Measurements from ENCODE around the gene PRKCQ.

The PRKCQ gene

GRCh38 chr10:6576326-6576725, 3.8 kb downstream of the PRKCQ start:
- DNase-seq (ENCODE audit: low read depth in 1 of 2, low spot score in 1 of 2) = no peak
- in situ Hi-C loops (cut with HindIII; ENCODE audit: low pct_unique_long_range_greater_than_20kb, low sequenced_read_pairs) = no loop called here
- no peak for TF ChIP-seq JUND (IDR thresholded peaks at IDR 0.05; ENCODE audit: low read depth)

GRCh38 chr10:6574664-6575176, 5.4 kb downstream of the PRKCQ start:
- no peak for DNase-seq (ENCODE audit: low read depth in 1 of 2, low spot score in 1 of 2)
- no peak for TF ChIP-seq JUND (IDR thresholded peaks at IDR 0.05; ENCODE audit: low read depth)
- in situ Hi-C loops (cut with HindIII; ENCODE audit: low pct_unique_long_range_greater_than_20kb, low sequenced_read_pairs) = no loop called here

DNA sequence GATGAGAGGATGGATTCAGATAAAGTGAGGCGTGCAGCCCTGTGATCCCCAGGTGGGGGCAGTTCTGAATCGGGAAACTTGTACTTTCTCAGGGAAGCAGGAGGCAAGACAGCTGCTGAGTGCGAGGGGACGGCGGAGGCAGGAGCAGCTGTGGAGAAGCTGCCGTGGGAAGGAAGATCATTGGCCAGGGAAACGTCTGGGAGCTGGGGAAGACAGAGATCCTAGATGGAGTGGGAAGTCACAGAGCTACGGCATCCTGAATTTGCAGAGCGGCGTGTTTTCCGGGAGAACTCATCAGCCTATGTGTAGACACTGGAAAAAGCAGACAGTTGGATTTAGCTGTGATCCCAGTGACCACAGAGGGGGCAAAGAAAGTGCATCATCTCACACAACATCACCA, 9.2 kb downstream of the PRKCQ start:
- DNase-seq (ENCODE audit: low read depth in 1 of 2, low spot score in 1 of 2) = no peak
- in situ Hi-C loops (cut with HindIII; ENCODE audit: low pct_unique_long_range_greater_than_20kb, low sequenced_read_pairs) = no loop called here
- no peak for TF ChIP-seq JUND (IDR thresholded peaks at IDR 0.05; ENCODE audit: low read depth)

DNA sequence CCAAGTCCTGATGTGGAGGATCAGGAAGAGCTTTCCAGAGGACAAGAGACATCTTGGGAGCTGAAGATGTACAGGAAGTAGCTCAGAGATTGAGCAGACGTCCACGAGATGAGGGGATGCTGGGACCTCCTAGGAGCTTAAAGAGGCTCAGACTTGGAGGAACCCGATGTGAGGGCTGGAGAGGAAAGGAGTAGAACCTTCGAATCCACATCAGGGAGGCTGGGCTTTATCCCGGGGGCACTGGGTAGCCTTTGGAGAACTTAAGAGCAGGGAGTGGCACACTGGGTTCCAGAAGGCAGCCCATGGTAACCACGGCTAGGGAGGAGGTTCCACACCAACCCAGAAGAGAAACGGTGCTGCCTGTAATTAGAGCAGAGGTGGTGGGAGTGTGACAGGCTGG, 10.8 kb downstream of the PRKCQ start:
- in situ Hi-C loops (cut with HindIII; ENCODE audit: low pct_unique_long_range_greater_than_20kb, low sequenced_read_pairs) = no loop called here
- no peak for DNase-seq (ENCODE audit: low read depth in 1 of 2, low spot score in 1 of 2)
- TF ChIP-seq JUND (IDR thresholded peaks at IDR 0.05; ENCODE audit: low read depth) = no peak

DNA sequence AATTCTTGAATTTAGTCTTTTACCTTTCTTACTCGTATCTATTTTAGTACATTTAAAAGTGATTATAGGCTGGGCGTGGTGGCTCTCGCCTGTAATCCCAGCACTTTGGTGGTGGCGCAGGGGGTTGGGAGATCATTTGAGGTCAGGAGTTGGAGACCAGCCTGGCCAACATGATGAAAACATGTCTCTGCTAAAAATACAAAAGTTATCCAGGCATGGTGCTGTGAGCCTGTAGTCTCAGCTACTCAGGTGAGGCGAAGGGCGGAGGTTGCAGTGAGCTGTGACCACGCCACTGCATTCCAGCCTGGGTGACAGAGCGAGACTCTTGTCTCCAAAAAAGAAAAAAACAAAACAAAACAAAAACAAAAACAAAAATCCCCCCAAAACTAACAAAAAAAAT, 12.2 kb downstream of the PRKCQ start:
- in situ Hi-C loops (cut with HindIII; ENCODE audit: low pct_unique_long_range_greater_than_20kb, low sequenced_read_pairs) = no loop called here
- TF ChIP-seq JUND (IDR thresholded peaks at IDR 0.05; ENCODE audit: low read depth) = no peak
- DNase-seq (ENCODE audit: low read depth in 1 of 2, low spot score in 1 of 2) = no peak

DNA sequence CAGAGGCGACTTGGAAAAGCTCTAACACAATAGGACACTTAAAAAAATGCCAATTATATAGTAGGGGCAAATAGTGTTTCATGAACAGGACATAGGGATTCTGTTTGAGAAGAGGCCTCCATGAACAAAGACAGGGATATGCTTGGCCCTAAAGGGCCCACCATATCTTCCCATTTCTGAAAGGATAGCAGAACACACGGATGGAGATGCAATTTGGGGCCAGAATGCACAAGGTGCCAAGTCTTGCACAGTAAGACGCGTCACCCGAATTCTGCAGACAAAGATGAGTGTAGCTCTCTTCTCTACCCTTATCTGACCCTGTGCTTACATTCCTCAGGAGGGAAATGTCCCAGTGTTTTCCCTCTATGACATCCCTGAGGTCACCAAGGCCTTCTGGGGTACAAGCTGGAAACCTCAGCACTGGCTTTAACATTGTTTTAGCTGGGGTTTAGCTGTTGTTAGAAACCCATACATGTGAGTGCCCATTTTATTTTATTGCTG, 12.8 kb downstream of the PRKCQ start:
- TF ChIP-seq JUND (IDR thresholded peaks at IDR 0.05; ENCODE audit: low read depth) = no peak
- no peak for DNase-seq (ENCODE audit: low read depth in 1 of 2, low spot score in 1 of 2)
- in situ Hi-C loops (cut with HindIII; ENCODE audit: low pct_unique_long_range_greater_than_20kb, low sequenced_read_pairs) = no loop called here

- no peak for TF ChIP-seq JUND (IDR thresholded peaks at IDR 0.05; ENCODE audit: low read depth)
- in situ Hi-C loops (cut with HindIII; ENCODE audit: low pct_unique_long_range_greater_than_20kb, low sequenced_read_pairs) = no loop called here
- DNase-seq (ENCODE audit: low read depth in 1 of 2, low spot score in 1 of 2) = no peak
Measured at GRCh38 chr10:6565588-6565987, 14.5 kb downstream of the PRKCQ start.

DNA sequence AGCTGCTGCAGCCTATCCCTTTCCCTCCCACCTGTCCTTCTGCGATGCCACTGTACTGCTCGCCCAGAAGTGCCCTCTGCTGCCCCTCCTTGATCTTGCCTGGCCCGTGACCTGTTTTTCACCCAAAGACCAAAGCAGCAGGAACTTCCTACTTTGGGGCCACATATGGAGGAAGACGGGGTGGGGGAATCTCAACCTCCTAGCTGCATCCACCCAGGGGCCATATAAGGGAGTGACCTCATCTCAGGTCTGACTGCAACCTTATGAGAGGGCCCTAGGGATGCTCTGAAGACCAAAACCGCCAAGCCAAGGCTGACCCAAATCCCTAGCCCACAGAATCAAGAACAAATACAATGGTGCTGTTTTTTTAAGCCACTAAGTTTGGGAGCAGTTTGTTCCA, 15.7 kb downstream of the PRKCQ start:
- in situ Hi-C loops (cut with HindIII; ENCODE audit: low pct_unique_long_range_greater_than_20kb, low sequenced_read_pairs) = no loop called here
- no peak for DNase-seq (ENCODE audit: low read depth in 1 of 2, low spot score in 1 of 2)
- TF ChIP-seq JUND (IDR thresholded peaks at IDR 0.05; ENCODE audit: low read depth) = no peak

DNA sequence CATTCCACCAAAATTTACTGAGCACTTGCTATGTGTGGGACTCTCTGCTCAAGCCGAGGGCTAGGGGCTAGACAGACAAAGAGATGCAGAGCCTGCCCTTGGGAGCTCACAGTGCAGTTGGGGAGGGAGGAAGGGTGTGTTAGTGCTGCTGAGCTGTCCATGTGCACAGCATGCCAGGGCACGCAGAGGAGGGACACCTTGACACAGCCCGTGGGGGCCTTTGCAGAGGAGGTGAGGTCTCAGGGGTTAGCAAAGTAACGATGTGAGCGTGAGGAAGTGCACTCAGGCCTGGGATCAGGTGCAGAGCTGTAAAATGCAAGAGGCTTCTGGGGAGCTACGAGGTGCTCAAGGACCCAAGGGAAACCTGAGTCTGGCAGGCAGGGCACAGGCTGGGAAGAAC, 16.3 kb downstream of the PRKCQ start:
- no peak for TF ChIP-seq JUND (IDR thresholded peaks at IDR 0.05; ENCODE audit: low read depth)
- in situ Hi-C loops (cut with HindIII; ENCODE audit: low pct_unique_long_range_greater_than_20kb, low sequenced_read_pairs) = no loop called here
- DNase-seq (ENCODE audit: low read depth in 1 of 2, low spot score in 1 of 2) = no peak

DNA sequence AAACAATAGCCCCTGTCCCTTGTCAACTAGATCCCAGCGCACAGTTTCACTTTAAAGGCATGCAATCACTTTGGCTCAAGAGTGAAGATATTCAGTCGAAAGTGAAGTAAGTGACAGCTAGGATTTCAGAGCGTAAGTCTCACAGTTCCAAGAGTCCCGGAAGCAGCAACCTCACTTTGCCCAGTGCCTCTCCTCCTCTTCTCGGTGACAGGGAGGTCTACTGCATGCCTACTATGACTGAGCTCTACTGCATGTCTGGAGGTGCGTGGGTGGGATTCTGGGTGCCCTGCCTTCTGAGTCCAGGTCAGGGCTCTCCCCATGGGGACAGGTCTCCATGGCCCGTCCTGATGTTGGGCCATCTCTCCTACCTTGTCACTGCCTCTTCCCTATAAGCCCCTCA, 17.0 kb downstream of the PRKCQ start:
- in situ Hi-C loops (cut with HindIII; ENCODE audit: low pct_unique_long_range_greater_than_20kb, low sequenced_read_pairs) = no loop called here

DNA sequence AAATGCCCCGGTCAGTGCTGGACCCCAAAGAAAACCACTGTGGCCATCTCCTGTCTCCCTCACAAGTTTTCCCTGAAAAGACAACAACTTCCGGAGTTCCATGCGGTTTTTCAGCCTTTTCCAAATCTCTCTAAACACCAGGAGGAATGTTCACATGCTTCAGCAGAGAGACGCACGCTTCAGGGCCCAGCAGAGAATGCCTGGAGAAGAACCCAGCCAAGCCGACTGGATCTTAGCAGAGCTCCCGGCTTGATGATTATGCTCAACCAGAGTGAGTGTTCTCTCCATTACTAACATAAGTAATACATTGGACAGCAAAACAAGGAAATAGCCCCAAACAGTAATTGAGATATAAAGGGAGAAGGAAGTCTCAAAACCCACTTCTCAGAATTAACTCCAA, 17.9 kb downstream of the PRKCQ start:
- DNase-seq (ENCODE audit: low read depth in 1 of 2, low spot score in 1 of 2) = no peak
- TF ChIP-seq JUND (IDR thresholded peaks at IDR 0.05; ENCODE audit: low read depth) = no peak
- in situ Hi-C loops (cut with HindIII; ENCODE audit: low pct_unique_long_range_greater_than_20kb, low sequenced_read_pairs) = no loop called here

More for the DNA sequence above, 17.0 kb downstream of the PRKCQ start:
- no peak for TF ChIP-seq JUND (IDR thresholded peaks at IDR 0.05; ENCODE audit: low read depth)
- no peak for DNase-seq (ENCODE audit: low read depth in 1 of 2, low spot score in 1 of 2)

GRCh38 chr10:6561552-6561951, 18.5 kb downstream of the PRKCQ start:
- in situ Hi-C loops (cut with HindIII; ENCODE audit: low pct_unique_long_range_greater_than_20kb, low sequenced_read_pairs) = no loop called here
- TF ChIP-seq JUND (IDR thresholded peaks at IDR 0.05; ENCODE audit: low read depth) = no peak
- DNase-seq (ENCODE audit: low read depth in 1 of 2, low spot score in 1 of 2) = no peak

- in situ Hi-C loops (cut with HindIII; ENCODE audit: low pct_unique_long_range_greater_than_20kb, low sequenced_read_pairs) = no loop called here
- no peak for TF ChIP-seq JUND (IDR thresholded peaks at IDR 0.05; ENCODE audit: low read depth)
- no peak for DNase-seq (ENCODE audit: low read depth in 1 of 2, low spot score in 1 of 2)
Measured at GRCh38 chr10:6558759-6559461, 21.2 kb downstream of the PRKCQ start.

DNA sequence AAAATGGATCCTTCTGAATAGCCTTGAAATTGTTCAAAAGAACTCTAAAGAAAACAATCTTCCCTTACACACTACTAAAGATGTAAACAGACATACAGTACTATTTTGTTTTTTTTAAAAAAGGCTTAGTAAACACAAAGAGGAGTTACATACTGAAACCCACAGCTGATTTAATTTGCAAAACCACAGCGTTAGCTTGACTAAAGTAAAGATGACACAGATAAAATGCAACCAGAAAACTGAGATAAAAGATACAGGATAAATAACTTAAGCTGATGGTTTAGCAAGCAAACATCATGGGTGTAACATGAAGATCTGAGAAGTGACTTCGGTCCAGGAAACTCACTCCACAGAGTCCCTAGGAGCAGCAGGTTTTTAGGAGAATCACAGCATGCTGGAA, 21.8 kb downstream of the PRKCQ start:
- no peak for DNase-seq (ENCODE audit: low read depth in 1 of 2, low spot score in 1 of 2)
- in situ Hi-C loops (cut with HindIII; ENCODE audit: low pct_unique_long_range_greater_than_20kb, low sequenced_read_pairs) = no loop called here
- TF ChIP-seq JUND (IDR thresholded peaks at IDR 0.05; ENCODE audit: low read depth) = no peak
